ENCODE measurements around the gene MKI67. TPM values are rescaled to one million over a fixed set of nuclear protein-coding genes. Genes with fewer than 3 reads are reported as not detected.

The MKI67 gene
- 24.9 and 92.8 TPM in 2 replicates for total RNA-seq (2011; cell fraction: chromatin; rRNA removed; ENCODE audit: low replicate concordance)
- total RNA-seq (2011; cell fraction: nucleolus; rRNA removed): 19.3 and 20.3 TPM in 2 replicates
- total RNA-seq (2011; cell fraction: nucleoplasm; rRNA removed): 35.3 and 47.5 TPM in 2 replicates
- total RNA-seq (2014; rRNA removed) (48.5 and 58.1 TPM in 2 replicates), total RNA-seq (2014; rRNA removed; fragmentation: Illumina TruSeq; extraction: Trizol) (32.4 and 36.9 TPM in 2 replicates), total RNA-seq (2015; rRNA removed; fragmentation: Illumina TruSeq; extraction: Trizol) (36.0 and 38.3 TPM in 2 replicates), total RNA-seq (2021) (73.7 and 86.5 TPM in 2 replicates), polyA plus RNA-seq (2011; rRNA removed) (15.8 and 20.1 TPM in 2 replicates), polyA plus RNA-seq (2014; fragmentation: Illumina TruSeq; extraction: Trizol) (60.8 and 74.7 TPM in 2 replicates), polyA plus RNA-seq (2014; fragmentation: Nextera tagmentation; extraction: Ambion mirVana) (10 to 100 TPM; 11.8 to 17.2 TPM), polyA plus RNA-seq (2014; rRNA removed) (23.9 and 37.5 TPM in 2 replicates), polyA minus RNA-seq (2011; rRNA and poly(A)+ RNA removed) (49.7 and 50.9 TPM in 2 replicates), Bru-seq, nascent RNA (percentile 92 among the genes with signal in this experiment), BruChase-seq, experiment 1, labeled RNA remaining after a 2-hour chase (percentile 95 among the genes with signal in this experiment), BruChase-seq, experiment 2, labeled RNA remaining after a 6-hour chase (percentile 97 among the genes with signal in this experiment)
- 11.0 and 15.0 TPM in 2 replicates for polyA plus RNA-seq (2011; cell fraction: cytosol; rRNA removed)
- polyA plus RNA-seq (2011; cell fraction: nucleus; rRNA removed): 56.2 and 78.0 TPM in 2 replicates
- polyA plus RNA-seq (2012): 27.1 and 32.6 TPM in 2 replicates
- 43.6 and 54.4 TPM in 2 replicates for polyA minus RNA-seq (2011; cell fraction: cytosol; rRNA and poly(A)+ RNA removed)
- 33.1 and 63.5 TPM in 2 replicates for polyA minus RNA-seq (2011; cell fraction: nucleus; rRNA and poly(A)+ RNA removed)
- long read RNA-seq, experiment 1, partial matches to known transcripts: 161 of 189 reads
- long read RNA-seq, experiment 1, other reads (novel, unspliced or antisense): 27 of 189 reads
- long read RNA-seq, experiment 2, full-length matches to known transcripts: 3 of 50 reads
- long read RNA-seq, experiment 2, partial matches to known transcripts: 24 of 50 reads
- long read RNA-seq, experiment 2, other reads (novel, unspliced or antisense): 23 of 50 reads
- long read RNA-seq, experiment 3, partial matches to known transcripts: 25 of 41 reads
- long read RNA-seq, experiment 3, other reads (novel, unspliced or antisense): 16 of 41 reads

- CTCF ChIA-PET (ENCODE audit: low intra/inter-chr PET ratio): no interaction called here
- no peak for TF ChIP-seq JUNB (CRISPR knock-in tag; conservative IDR thresholded peaks at IDR 0.05)
- TF ChIP-seq BMI1 (IDR thresholded peaks at IDR 0.05; ENCODE audit: low read length): no peak
- TF ChIP-seq SRSF7 (optimal IDR thresholded peaks at IDR 0.05; ENCODE audit: low read depth, low read length): no peak
- TF ChIP-seq RB1 (IDR thresholded peaks at IDR 0.05; ENCODE audit: low read depth): peak; percentile 34; the same call in 1 of the 2 replicates
- peak; percentile 54; the same call in 1 of the 2 replicates for TF ChIP-seq GATAD2B (IDR thresholded peaks at IDR 0.05; ENCODE audit: borderline replicate concordance)
- peak; percentile 59 for TF ChIP-seq FOS (IDR thresholded peaks at IDR 0.05; ENCODE audit: extremely low read depth, insufficient read length)
- peak; percentile 90 for TF ChIP-seq E2F1 (CRISPR knock-in tag; IDR thresholded peaks at IDR 0.05)
- TF ChIP-seq HMGXB4 (CRISPR knock-in tag; IDR thresholded peaks at IDR 0.05): no peak
- TF ChIP-seq KHSRP (IDR thresholded peaks at IDR 0.05): no peak
- peak; percentile 89 for TF ChIP-seq SPI1 (IDR thresholded peaks at IDR 0.05; ENCODE audit: borderline replicate concordance, low read depth, low read length)
- TF ChIP-seq ZSCAN29 (IDR thresholded peaks at IDR 0.05): no peak
- no peak for TF ChIP-seq TCF7 (IDR thresholded peaks at IDR 0.05; ENCODE audit: borderline replicate concordance)
- TF ChIP-seq RFX5 (IDR thresholded peaks at IDR 0.05; ENCODE audit: low read depth, low read length): no peak
Measured at GRCh38 chr10:128125944-128126764, at the start of gene MKI67. Gene MKI67 (minus strand): TSS chr10:128126423. CDS start chr10:128125667, 756 bp downstream.

More at GRCh38 chr10:128125944-128126764, at the start of gene MKI67:
- peak within 1 kb of the TSS; percentile 93 for H3K27ac ChIP-seq (ENCODE audit: extremely low read depth, low read depth, low read length)
- H3K9me1 ChIP-seq (ENCODE audit: control insufficient read depth, insufficient read depth, low read length): no peaks in the 10 kb centered on the region
- FAIRE-seq (peak; percentile 59), DNase-seq (ENCODE audit: extremely low read depth in 1 of 4, low spot score in 3 of 4) (peak; percentile 85 to 93 (median 88)), ATAC-seq (peak; percentile 90)
- H3K9me3 ChIP-seq (replicated peaks; ENCODE audit: control insufficient read depth, insufficient read depth, low read depth, low read length): no peaks in the 10 kb centered on the region
- POLR2A ChIA-PET: interaction anchor here (1.1 to 4.2 kb wide), 4 partner anchors 12 to 27 kb away, joined by 3 to 26 read pairs (median 6); no protein-coding TSS in a partner anchor
- H3K9ac ChIP-seq (ENCODE audit: insufficient read depth in 1 of 2, low read depth in 2 of 2, low read length in 2 of 2): peak within 1 kb of the TSS; percentile 96 to 98
- peak within 1 kb of the TSS; percentile 92 for H2AFZ ChIP-seq (ENCODE audit: low read depth, low read length)
- under 1% methylated on average over 22 of the region's 95 CpGs for WGBS (ENCODE audit: insufficient coverage, low coverage, missing lambda C conversion rate)
- peaks cover 9 to 15% of the 10 kb centered on the region in 2 experiments; a peak in 4 of 5 replicates for H3K4me1 ChIP-seq (replicated peaks in 1 of 2; ENCODE audit: control insufficient read depth in 2 of 2, insufficient read depth in 2 of 2, low read length in 2 of 2)
- H4K20me1 ChIP-seq (replicated peaks; ENCODE audit: control insufficient read depth, insufficient read depth, low read length): peaks cover 7% of the 10 kb centered on the region
- H3K36me3 ChIP-seq (ENCODE audit: control insufficient read depth, insufficient read depth, low read length): peaks cover 36% of the 10 kb centered on the region
- no peaks in the 10 kb centered on the region for H3K27me3 ChIP-seq (ENCODE audit: control insufficient read depth in 2 of 2, insufficient read depth in 2 of 2, low read length in 2 of 2)
- H3K4me2 ChIP-seq (ENCODE audit: insufficient read depth, low read length): peak within 1 kb of the TSS; percentile 89
- peaks cover 48% of the 10 kb centered on the region for H3K79me2 ChIP-seq (ENCODE audit: control insufficient read depth, insufficient read depth, low read length)
- H3K4me3 ChIP-seq: peak within 1 kb of the TSS; percentile 89
- no TSS peak for BruUV-seq (replicated peaks)
- intact Hi-C loops (cut with micrococcal nuclease): no loop called here
- in situ Hi-C loops (cut with MboI): no loop called here

All from K562 (cell line).